Mucosa of stomach (tissue), 1 donor: ENCODE measurements around the gene TP53I11.

Experiments used
- H3K27me3 ChIP-seq: one replicate; pipeline ENCODE4 v1.7.0; 2013; ENCODE audit warnings: mild to moderate bottlenecking, low read length; ENCODE audit not compliant: control insufficient read depth, insufficient read depth
- H3K36me3 ChIP-seq: one replicate; pipeline ENCODE4 v1.7.0; 2013; ENCODE audit warnings: low read length; ENCODE audit not compliant: control insufficient read depth, insufficient read depth
- H3K4me1 ChIP-seq: one replicate; pipeline ENCODE4 v1.7.0; 2013; ENCODE audit warnings: mild to moderate bottlenecking, low read length; ENCODE audit not compliant: control insufficient read depth, insufficient read depth
- H3K4me3 ChIP-seq: one replicate; pipeline ENCODE4 v1.7.0; 2013; ENCODE audit warnings: low read length
- H3K9ac ChIP-seq: one replicate; pipeline ENCODE4 v1.7.0; 2013; ENCODE audit warnings: mild to moderate bottlenecking, low read length, moderate library complexity
- H3K9me3 ChIP-seq: one replicate; pipeline ENCODE4 v1.7.0; 2013; ENCODE audit warnings: mild to moderate bottlenecking, low read length, moderate library complexity; ENCODE audit not compliant: control insufficient read depth
- donor health status: Pancreatic carcinoma.

Gene TP53I11, protein sequence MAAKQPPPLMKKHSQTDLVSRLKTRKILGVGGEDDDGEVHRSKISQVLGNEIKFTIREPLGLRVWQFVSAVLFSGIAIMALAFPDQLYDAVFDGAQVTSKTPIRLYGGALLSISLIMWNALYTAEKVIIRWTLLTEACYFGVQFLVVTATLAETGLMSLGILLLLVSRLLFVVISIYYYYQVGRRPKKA

DNA sequence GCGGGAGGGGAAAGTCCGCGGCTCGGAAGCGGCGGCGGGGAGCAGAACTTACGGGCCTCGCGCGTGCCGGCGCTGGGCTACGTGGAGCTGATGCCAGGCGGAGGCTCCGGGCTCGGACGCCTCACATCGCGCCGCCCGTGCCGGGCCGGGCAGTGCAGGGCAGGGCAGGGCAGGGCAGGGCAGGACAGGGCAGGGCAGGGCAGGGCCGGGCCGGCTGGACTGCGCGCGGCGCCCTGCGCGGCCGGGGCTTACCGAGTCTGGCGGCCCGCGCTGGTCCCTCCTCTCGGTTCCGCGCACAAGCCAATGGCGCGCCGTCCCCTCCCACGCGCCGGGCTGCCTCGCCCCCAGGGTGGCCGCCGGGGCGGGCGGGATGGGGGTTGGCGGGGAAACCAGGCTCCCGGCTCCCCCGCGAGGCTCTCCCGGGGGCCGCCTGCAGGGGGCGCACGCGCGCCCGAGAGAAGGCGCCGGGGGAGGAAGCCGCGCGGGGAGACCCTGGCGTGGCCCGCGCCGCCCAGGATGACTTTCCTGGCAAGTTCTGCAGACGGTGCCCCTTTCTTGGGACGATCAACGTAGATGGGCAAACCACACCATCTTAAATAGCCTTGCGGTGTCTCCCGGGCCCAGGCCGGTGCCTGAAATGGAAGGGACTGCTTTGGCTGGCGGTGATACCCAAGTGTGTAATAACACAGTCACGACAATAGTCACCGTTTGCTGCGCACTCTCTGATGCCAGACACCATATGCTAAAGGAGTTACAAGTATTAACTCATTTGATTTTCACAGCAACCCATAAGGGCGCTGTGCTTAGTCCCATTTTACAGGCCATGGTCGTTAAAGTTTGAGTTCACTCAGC is at the start of gene TP53I11:
TSS of gene TP53I11 (minus strand) at position 259 of the 852 bp plus-strand sequence. CDS start 12,548 bp downstream, outside the sequence.
- H3K4me3 ChIP-seq, result peak within 1 kb of the TSS; percentile 84
- H3K36me3 ChIP-seq, result no peaks in the 10 kb centered on the region
- no peaks in the 10 kb centered on the region for H3K27me3 ChIP-seq
- peaks cover 54% of the 10 kb centered on the region for H3K4me1 ChIP-seq
- peak within 1 kb of the TSS; percentile 88 for H3K9ac ChIP-seq
- H3K9me3 ChIP-seq, result no peaks in the 10 kb centered on the region

DNA sequence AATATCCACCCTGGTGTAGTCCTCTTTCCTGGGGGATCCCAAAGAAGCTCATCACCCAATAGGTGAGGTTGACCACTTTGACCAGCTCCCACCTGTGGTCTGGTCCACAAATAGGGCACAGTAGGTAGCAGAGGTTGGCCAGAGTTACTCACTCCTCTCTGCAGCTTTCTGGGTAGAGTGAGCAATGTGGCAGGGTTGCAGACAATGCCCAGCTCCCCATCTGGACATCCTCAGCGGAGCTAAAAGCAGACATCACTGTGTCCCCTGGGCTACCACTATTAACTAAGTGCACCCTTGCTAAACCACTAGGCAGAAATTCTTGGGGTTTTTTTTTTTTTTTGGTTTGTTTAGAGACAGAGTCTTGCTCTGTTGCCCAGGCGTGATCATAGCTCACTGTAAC is 48.4 kb upstream of the TP53I11 start:
- H3K27me3 ChIP-seq, result no peaks in the 10 kb centered on the region
- H3K4me1 ChIP-seq, result peaks cover 10% of the 10 kb centered on the region
- no peaks in the 10 kb centered on the region for H3K36me3 ChIP-seq
- no peaks in the 10 kb centered on the region for H3K9me3 ChIP-seq
- no peak overlapping the region for H3K9ac ChIP-seq
- no peak overlapping the region for H3K4me3 ChIP-seq

DNA sequence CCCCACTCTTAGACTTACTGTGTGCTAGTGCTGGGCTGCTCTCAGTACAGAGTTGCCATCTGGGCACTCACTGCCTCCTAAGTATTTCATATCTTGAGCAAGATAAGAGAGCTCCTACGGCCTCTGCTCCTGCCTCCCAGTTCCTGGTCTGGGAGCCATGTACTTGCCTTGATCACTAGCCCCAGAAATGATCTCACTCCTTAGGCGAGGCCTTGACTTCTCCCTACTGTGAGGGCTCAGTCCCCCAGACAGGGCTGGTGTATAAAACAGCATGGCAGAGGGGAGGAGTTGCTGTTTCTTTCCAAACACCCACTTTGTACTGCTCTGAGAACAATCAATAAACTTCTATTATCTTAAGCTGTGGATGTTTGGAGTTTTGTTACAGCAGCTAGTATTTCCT is 47.4 kb upstream of the TP53I11 start:
- no peaks in the 10 kb centered on the region for H3K36me3 ChIP-seq
- H3K4me1 ChIP-seq, result peaks cover 10% of the 10 kb centered on the region
- no peaks in the 10 kb centered on the region for H3K9me3 ChIP-seq
- H3K9ac ChIP-seq, result no peak overlapping the region
- H3K27me3 ChIP-seq, result no peaks in the 10 kb centered on the region
- H3K4me3 ChIP-seq, result no peak overlapping the region

DNA sequence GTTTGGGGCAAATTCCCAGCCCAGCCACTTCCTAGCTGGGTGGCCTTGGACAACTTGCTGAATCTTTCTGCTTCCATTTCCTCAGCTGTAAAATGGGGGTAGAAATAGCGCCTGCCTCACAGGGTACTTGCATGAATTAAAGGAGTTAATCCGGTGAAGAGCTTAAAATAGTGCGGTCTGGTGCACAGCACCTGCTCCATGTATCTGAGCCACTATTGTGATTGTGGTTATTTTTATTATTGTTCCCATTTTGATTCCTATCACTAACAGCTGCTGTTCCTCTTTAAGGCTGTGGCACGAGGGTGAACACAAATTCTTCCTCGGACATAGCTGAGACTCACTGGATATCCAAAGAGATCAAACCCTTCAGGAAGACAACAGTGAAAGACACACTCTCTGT is 46.9 kb upstream of the TP53I11 start:
- Histone ChIP-seq H3K9ac (no peak overlapping the region), H3K27me3 (no peaks in the 10 kb centered on the region), H3K36me3 (no peaks in the 10 kb centered on the region), H3K4me3 (no peak overlapping the region), H3K9me3 (no peaks in the 10 kb centered on the region), H3K4me1 (peaks cover 10% of the 10 kb centered on the region)

DNA sequence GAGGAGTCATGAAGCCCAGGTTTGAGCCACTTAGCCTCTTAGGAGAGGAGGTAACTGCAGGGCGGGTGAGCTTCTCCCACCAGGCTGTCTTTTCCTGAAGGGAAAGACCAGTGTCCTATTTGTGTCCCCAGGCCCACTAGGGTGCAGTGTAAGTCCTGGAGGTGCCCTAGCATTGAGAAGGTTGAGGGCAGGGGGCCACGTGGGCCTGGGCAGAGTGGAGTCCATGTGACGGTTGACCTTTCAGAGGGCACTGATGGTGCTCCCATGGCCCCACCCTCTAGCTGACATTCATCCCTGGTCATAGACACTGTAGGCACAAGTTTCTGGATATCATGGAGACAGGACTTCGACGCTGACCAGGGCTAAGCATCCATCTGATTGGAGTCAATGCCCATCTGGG is 44.1 kb upstream of the TP53I11 start:
- Histone ChIP-seq H3K27me3 (no peaks in the 10 kb centered on the region), H3K4me3 (no peak overlapping the region), H3K4me1 (peaks cover 10% of the 10 kb centered on the region), H3K9ac (no peak overlapping the region), H3K36me3 (no peaks in the 10 kb centered on the region), H3K9me3 (no peaks in the 10 kb centered on the region)

DNA sequence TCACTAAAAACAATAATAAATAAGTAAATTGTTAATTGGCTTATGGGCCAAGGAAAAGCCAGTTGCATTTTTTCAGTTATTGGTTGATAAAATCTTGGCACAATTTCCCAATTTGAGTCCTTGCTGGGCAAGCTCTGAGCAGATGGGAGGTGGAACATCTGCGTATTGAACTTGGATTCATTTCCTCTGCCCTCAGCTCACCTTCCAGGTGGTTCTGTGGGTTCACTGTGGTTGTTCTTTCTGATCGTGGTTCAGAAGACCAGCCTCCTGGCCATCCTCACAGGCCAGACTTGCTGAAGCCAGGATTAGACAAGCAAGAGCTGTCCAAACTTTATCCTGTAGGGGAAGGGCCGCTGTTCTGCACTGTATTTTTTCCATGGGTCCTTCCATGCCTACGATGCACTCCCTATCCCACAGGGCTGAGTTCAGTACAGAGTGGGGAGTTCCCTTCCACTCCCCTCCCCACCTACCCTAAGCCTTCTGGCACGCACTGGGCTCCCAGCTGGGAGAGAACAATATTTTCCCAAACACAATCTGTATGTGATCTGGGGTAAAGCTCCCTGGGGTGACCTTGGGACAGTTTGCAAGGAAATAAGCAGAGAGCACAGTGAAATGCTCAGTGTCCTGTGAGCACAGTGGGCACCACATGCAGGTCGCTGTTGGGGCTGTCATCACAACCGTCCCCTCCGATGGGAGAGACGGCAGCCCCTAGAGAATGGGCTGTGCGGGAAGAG is 43.5 kb upstream of the TP53I11 start:
- Histone ChIP-seq H3K27me3 (no peaks in the 10 kb centered on the region), H3K4me1 (peaks cover 10% of the 10 kb centered on the region), H3K4me3 (no peak overlapping the region), H3K36me3 (no peaks in the 10 kb centered on the region), H3K9me3 (no peaks in the 10 kb centered on the region), H3K9ac (no peak overlapping the region)

DNA sequence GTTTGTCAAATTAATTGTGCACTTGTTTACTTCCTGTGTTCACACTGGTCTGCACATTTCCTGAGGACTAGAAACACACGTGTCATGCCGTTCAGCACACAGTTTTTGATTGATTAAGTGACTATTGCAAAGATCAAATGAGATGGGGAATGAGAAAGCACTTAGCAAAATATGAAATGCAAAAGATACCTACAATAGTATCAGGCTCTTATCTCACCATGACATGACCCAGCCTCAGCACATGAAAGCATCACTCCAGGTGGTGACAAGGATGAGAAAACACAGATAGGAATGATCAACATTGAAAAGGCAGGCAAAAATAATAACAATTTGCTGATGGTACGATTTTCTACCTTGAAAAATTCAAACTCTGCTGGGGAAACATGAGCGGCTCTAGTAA is 42.1 kb upstream of the TP53I11 start:
- no peak overlapping the region for H3K9ac ChIP-seq
- H3K9me3 ChIP-seq, result no peaks in the 10 kb centered on the region
- no peaks in the 10 kb centered on the region for H3K36me3 ChIP-seq
- no peaks in the 10 kb centered on the region for H3K27me3 ChIP-seq
- H3K4me1 ChIP-seq, result peaks cover 2% of the 10 kb centered on the region
- no peak overlapping the region for H3K4me3 ChIP-seq

DNA sequence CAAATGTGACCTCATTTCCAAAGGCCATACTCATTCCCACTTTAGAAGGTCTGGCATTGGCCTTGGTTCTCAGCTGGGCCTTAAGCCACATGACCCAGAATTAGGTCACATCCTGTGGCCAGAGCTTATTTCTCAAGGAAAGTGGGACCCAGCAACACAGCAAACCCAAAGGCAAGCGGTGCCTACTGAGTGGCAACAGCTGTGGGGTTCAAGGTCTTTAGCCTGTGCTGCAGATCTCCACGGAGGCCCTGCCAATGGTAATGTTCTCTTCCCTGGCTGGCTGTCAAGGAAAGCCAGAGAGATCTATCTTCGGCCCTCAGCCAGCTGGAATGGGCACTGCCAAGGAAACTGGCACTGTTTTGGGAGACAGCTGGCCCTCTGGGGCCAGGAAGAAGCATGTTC is 41.5 kb upstream of the TP53I11 start:
- Histone ChIP-seq H3K9ac (no peak overlapping the region), H3K4me3 (no peak overlapping the region), H3K9me3 (no peaks in the 10 kb centered on the region), H3K36me3 (no peaks in the 10 kb centered on the region), H3K27me3 (no peaks in the 10 kb centered on the region), H3K4me1 (no peaks in the 10 kb centered on the region)

DNA sequence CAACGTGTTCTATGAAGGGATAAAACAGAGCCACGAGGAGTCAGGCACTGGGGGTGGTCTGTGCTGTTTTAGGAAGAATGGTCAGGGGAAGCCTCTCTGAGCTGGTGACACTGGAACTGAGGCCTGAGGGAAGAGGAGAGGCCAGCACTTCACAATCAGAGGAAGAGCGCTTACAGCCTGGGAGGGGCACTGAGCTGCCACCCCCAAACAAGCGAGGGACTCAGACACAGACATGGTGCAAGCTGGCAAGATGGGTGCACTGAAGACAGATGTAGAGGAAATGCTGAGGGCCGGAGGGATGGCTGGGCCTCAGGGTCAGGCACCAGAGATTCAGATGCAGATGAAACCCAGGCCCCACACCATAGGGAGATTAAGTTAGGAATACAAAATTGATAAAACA is 40.0 kb upstream of the TP53I11 start:
- Histone ChIP-seq H3K4me3 (no peak overlapping the region), H3K9ac (no peak overlapping the region), H3K9me3 (no peaks in the 10 kb centered on the region), H3K36me3 (no peaks in the 10 kb centered on the region), H3K27me3 (no peaks in the 10 kb centered on the region), H3K4me1 (no peaks in the 10 kb centered on the region)

DNA sequence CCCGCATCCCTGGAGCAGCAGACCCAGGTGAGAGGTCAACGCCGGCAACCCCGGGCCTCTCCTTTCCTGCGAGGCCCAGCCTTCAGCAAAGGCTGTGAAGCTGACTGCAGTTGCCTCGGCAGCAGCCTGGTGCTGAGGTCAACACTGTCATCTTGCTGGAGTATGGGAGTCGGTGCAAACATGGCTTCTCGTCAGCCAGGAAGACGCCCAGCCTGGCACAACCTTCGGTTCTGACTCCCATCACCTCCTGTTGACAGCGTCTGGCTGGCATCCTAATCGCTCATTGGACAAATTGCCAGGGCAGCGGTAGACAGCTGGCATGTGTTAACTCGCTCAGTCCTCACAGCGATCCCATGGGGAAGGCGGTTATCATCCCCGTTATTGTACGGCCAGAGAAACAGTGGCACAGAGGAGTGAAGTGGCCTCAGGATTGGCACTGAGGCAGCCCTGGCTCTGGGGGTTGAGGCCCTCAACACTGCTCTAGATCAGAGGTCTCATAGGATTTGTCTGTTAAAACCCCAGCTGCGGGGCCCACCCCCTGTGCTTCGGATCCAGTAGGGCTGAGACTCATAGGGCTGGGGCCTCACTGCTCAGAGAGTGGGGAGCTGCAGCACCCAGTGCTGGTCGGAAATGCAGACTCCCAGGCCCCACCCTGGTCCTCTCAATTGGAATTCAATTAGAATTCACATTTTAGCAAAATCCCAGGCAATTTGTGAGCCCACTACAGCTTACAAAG is 39.3 kb upstream of the TP53I11 start:
- Histone ChIP-seq H3K9ac (no peak overlapping the region), H3K9me3 (no peaks in the 10 kb centered on the region), H3K4me1 (no peaks in the 10 kb centered on the region), H3K4me3 (no peak overlapping the region), H3K36me3 (no peaks in the 10 kb centered on the region), H3K27me3 (no peaks in the 10 kb centered on the region)

DNA sequence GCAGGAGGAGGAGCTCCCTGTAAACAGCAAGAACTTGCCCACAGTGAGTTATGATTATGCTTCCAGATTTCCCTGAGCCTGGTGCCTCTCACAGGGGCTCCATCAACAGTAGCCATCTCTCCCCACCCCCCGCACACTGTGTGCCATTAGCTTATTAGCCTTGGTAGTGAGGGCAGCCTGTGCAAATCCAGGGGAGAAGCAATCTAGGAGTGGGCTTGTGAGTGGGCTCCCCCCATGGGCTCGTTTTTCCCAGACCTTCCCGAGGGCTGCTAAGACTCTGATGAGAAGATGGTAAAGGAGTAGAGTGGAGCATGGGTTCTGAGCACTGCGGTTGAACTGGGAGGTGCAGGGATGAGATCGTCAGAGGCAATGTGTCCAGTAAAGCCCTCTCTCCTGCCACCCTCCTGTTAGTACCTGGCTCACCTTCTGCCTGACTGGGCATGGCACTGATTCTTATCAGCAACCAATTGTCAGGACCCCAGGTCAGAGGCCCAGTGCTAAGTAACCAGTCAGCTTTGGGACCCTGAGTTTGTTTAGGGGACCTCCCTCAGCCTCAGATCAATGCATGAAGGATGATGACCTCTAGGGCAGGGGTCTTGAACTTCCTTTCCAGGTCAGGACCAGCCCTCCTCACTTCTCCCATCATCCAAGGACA is 38.4 kb upstream of the TP53I11 start:
- no peak overlapping the region for H3K4me3 ChIP-seq
- H3K4me1 ChIP-seq, result no peaks in the 10 kb centered on the region
- H3K27me3 ChIP-seq, result no peaks in the 10 kb centered on the region
- H3K9me3 ChIP-seq, result no peaks in the 10 kb centered on the region
- no peaks in the 10 kb centered on the region for H3K36me3 ChIP-seq
- H3K9ac ChIP-seq, result no peak overlapping the region
